Adrenal gland (tissue), 12 donors: ENCODE results near the gene LEMD1. TPM values are rescaled to one million over a fixed set of nuclear protein-coding genes. Genes with fewer than 3 reads are reported as not detected.

Source experiments
- DNase-seq, 7 donors: peaks; one replicate each; pipeline ENCODE4 v3.0.0-alpha.2; 2019 to 2020
- H3K27ac ChIP-seq, 5 donors: fragments of 200-600 bp; sonication (generic) in 4 of 5; 1 replicate in 3 of 5; 2 replicates in 2 of 5; pipeline versions ENCODE4 v1.5.1 to v1.8.0; 2016 to 2020; ENCODE audit warnings: mild to moderate bottlenecking in 1 of 5
- H3K27me3 ChIP-seq: fragments of 200-600 bp; 2 replicates; pipeline ENCODE4 v1.8.0; 2021
- H3K36me3 ChIP-seq, 2 donors: fragments of 200-600 bp; replicated peaks in 1 of 2; 1 replicate in 1 of 2; 2 replicates in 1 of 2; pipeline versions ENCODE4 v1.5.1 to v1.8.0; 2018 to 2022
- H3K4me1 ChIP-seq, 2 donors: fragments of 200-600 bp; replicated peaks in 1 of 2; 1 replicate in 1 of 2; 2 replicates in 1 of 2; pipeline versions ENCODE4 v1.5.1 to v1.8.0; 2018 to 2021
- H3K4me3 ChIP-seq, 4 donors: fragments of 200-600 bp; sonication (generic) in 3 of 4; one replicate each; pipeline ENCODE4 v1.5.1; 2016 to 2018
- H3K9me3 ChIP-seq, 3 donors: fragments of 200-600 bp; sonication (generic) in 1 of 3; replicated peaks in 1 of 3; 1 replicate in 2 of 3; 2 replicates in 1 of 3; pipeline versions ENCODE4 v1.5.1 to v1.8.0; 2016 to 2021
- CTCF ChIP-seq, 6 experiments: fragments of 450-650 bp in 4 of 6; fragments of 200-600 bp in 2 of 6; sonication (generic) in 1 of 6; IDR thresholded peaks; 1 replicate in 5 of 6; 2 replicates in 1 of 6; pipeline versions ENCODE4 v1.5.1 to v1.8.0; 2016 to 2021; ENCODE audit warnings: antibody characterized with exemption in 6 of 6, mild to moderate bottlenecking in 2 of 6, moderate library complexity in 1 of 6
- POLR2A ChIP-seq, 2 donors: fragments of 450-650 bp; IDR thresholded peaks; one replicate each; pipeline ENCODE4 v1.6.1; 2017; ENCODE audit warnings: antibody characterized with exemption in 2 of 2, mild to moderate bottlenecking in 2 of 2, moderate library complexity in 1 of 2
- WGBS, 4 donors: extraction: QIAGEN DNeasy Blood & Tissue Kit in 2 of 4; methylation state at CpG; one replicate each; pipeline versions ENCODE4 v1.1.5 to v1.1.7; 2013 to 2017; 5-methylcytosine and 5-hydroxymethylcytosine counted together
- intact Hi-C, 2 donors: fragments of 100-400 bp; cut with DNase I; formaldehyde crosslinking; loops; one replicate each; pipeline versions ENCODE4 v1.14.1 to v1.15.0; 2022 to 2023
- polyA plus RNA-seq, 3 donors: library from polyadenylated mRNA; stranded (reverse); fragments of 200-250 nt in 2 of 3; fragments of 350-450 nt in 1 of 3; fragmentation: Illumina TruSeq in 1 of 3; extraction: RNeasy Lipid Tissue Mini Kit (QIAGEN cat#74804) in 1 of 3; gene quantifications; one replicate each; pipeline ENCODE4 v1.2.3, GENCODE V29; 2013 to 2014
- total RNA-seq, 9 donors: library from RNA; depleted of rRNA in 4 of 9; stranded (reverse); fragments of >200 nt in 4 of 9; fragments of 120-200 nt in 1 of 9; fragmentation: NEBNext Ultra II Directional in 1 of 9; extraction: Animal tissue kit (Norgen Biotek cat#: 25700) in 1 of 9; gene quantifications; one replicate each; pipeline versions ENCODE4 v1.1.0 to v1.2.4, GENCODE V29; 2013 to 2023
- donor health status: healthy with polysubstance abuse.
- donor health status: Bipolar disorder and iron deficiency.
- donor health status: DM: yes; HTN: yes; CAD: no.
- donor health status: DM: no; HTN: no; CAD: no.
- donor health status: DM: no; HTN: no; CAD: no.
- donor health status: DM: yes; HTN: yes; CAD: no.

Gene LEMD1
- total and polyA plus RNA-seq, 12 donors: 0.64 TPM; not detected in 11

GRCh38 chr1:205373022-205373797, 48.6 kb downstream of the LEMD1 start:
- Histone ChIP-seq H3K9me3 (no peaks in the 10 kb centered on the region), H3K36me3 (no peaks in the 10 kb centered on the region), H3K4me3 (peak overlapping the region in 2 of 4 donors; percentile 8 to 49), H3K4me1 (peaks cover 31 to 50% of the 10 kb centered on the region in 2 donors), H3K27ac (peak overlapping the region; percentile 1 to 85 (median 63)), H3K27me3 (no peaks in the 10 kb centered on the region)
- peak in 2 of 7 donors; percentile 51 to 57 for DNase-seq
- TF ChIP-seq CTCF (IDR thresholded peaks at IDR 0.05): no peak
- TF ChIP-seq POLR2A (IDR thresholded peaks at IDR 0.05): peak in 1 of 2 donors; percentile 8
- intact Hi-C loops: no loop called here
- WGBS, 4 donors: 21 to 30% (median 28%) methylated on average over 9 of the region's 9 CpGs

- peaks cover 31 to 50% of the 10 kb centered on the region in 2 donors for H3K4me1 ChIP-seq
- H3K9me3 ChIP-seq: no peaks in the 10 kb centered on the region
- no peaks in the 10 kb centered on the region for H3K27me3 ChIP-seq
- WGBS, 4 donors: 34 to 37% (median 36%) methylated on average over 11 of the region's 11 CpGs
- intact Hi-C loops: no loop called here
- no peak for TF ChIP-seq POLR2A (IDR thresholded peaks at IDR 0.05)
- no peak for TF ChIP-seq CTCF (IDR thresholded peaks at IDR 0.05)
- H3K4me3 ChIP-seq: peak overlapping the region in 1 of 4 donors; percentile 14
- peak in 4 of 7 donors; percentile 51 to 64 (median 58) for DNase-seq
- peak overlapping the region; percentile 37 to 80 (median 63) for H3K27ac ChIP-seq
- H3K36me3 ChIP-seq: no peaks in the 10 kb centered on the region
Measured at GRCh38 chr1:205371871-205372660, 49.8 kb downstream of the LEMD1 start.

- Histone ChIP-seq H3K4me1 (peaks cover 22 to 47% of the 10 kb centered on the region in 2 donors), H3K4me3 (no peak overlapping the region), H3K27me3 (no peaks in the 10 kb centered on the region), H3K27ac (no peak overlapping the region), H3K9me3 (no peaks in the 10 kb centered on the region), H3K36me3 (no peaks in the 10 kb centered on the region)
- TF ChIP-seq CTCF (IDR thresholded peaks at IDR 0.05) (no peak), POLR2A (IDR thresholded peaks at IDR 0.05) (no peak)
- intact Hi-C loops: no loop called here
- no peak for DNase-seq
Measured at GRCh38 chr1:205370780-205371179, 51.1 kb downstream of the LEMD1 start.

GRCh38 chr1:205369701-205370123, 52.1 kb downstream of the LEMD1 start:
- Histone ChIP-seq H3K4me1 (peaks cover 15 to 46% of the 10 kb centered on the region in 2 donors), H3K27ac (peak overlapping the region in 3 of 5 donors; percentile 43 to 67 (median 46)), H3K36me3 (no peaks in the 10 kb centered on the region), H3K9me3 (no peaks in the 10 kb centered on the region), H3K4me3 (no peak overlapping the region), H3K27me3 (no peaks in the 10 kb centered on the region)
- DNase-seq: peak in 2 of 7 donors; percentile 39 to 51
- no peak for TF ChIP-seq POLR2A (IDR thresholded peaks at IDR 0.05)
- no peak for TF ChIP-seq CTCF (IDR thresholded peaks at IDR 0.05)
- WGBS, 4 donors: 35 to 42% (median 38%) methylated on average over 3 of the region's 3 CpGs
- intact Hi-C loops: no loop called here
